Endometrial microvascular endothelial cells (primary cell): Measurements from ENCODE around the gene CCL13. TPM values are rescaled to one million over a fixed set of nuclear protein-coding genes. Genes with fewer than 3 reads are reported as not detected.

Source experiments
- in situ Hi-C: cut with HindIII; loops from 2 replicates; pipeline ENCODE4 v1.10.0; 2017; ENCODE audit warnings: low sequenced_read_pairs, low pct_unique_long_range_greater_than_20kb; ENCODE audit errors: inconsistent ontology term
- total RNA-seq: library from RNA; depleted of rRNA; stranded (reverse); fragments of >200 nt; gene quantifications from one replicate; pipeline ENCODE4 v1.2.3, GENCODE V29; 2015; ENCODE audit errors: inconsistent ontology term

The CCL13 gene
- total RNA-seq, 1 donor from 2014 or later = not detected

DNA sequence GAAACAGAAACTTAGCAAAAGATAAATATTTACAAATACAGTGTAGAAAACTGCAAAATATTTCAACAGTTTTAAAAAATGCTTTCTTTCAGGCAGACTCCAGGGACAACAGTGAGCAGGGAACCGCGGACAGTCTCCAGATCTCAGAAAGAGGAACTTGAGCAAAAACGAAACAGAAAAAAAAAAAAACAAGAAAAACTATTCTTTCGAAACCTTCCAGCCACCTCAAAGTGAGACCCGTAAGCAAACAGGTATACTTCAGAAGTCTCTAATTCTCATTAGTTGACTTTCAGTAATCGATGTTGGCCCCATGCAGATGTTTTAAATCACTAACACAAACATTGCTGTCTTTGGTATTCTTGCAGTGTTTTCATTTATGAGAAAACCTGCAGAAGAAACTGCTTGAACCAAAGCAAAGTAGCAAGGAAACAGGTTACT, 22.4 kb downstream of the CCL13 start:
- in situ Hi-C loops = no loop called here

DNA sequence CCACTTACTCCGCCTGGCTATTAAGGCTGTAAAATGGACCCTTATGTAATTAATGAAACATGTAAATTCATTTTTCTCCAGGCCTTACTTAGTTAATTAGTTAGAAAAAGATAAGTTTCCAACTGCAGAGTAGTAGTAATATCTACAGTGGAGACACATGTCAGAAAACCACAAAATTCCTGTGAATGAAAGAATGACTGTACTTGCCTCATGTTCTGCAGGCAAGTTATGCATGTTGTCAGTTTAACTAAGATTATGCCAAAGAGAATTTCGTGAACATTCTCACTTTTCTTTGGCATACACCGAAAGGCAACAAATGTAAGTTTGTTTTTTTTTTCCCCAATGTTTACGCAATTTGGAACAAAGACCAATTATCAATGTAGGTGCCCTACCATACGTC, 23.6 kb downstream of the CCL13 start:
- in situ Hi-C loops = no loop called here

DNA sequence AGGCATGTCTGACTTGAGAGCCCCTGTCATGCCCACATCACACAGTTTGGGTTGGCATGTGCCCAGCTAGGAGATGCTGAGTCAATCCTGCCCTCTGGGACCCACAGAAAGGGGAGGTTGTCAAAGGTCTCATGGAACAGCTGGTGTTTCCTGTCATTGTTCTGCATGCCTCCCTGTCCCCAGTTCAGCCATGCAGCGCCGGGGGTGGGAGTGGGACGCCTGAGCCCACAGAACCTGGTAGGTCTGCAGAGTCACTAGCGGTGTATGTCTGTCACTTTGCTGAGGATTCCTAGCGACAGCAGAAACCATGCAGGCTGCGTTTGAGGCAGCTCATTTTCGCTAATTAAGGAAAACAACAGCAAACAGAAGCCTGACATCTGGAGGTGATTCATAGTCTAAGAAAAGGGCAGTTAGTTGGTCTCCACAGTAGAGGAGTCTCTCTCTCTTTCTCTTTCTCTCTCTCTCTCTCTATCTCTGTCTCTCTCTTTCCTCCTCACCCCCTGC, 26.4 kb downstream of the CCL13 start:
- in situ Hi-C loops = no loop called here

DNA sequence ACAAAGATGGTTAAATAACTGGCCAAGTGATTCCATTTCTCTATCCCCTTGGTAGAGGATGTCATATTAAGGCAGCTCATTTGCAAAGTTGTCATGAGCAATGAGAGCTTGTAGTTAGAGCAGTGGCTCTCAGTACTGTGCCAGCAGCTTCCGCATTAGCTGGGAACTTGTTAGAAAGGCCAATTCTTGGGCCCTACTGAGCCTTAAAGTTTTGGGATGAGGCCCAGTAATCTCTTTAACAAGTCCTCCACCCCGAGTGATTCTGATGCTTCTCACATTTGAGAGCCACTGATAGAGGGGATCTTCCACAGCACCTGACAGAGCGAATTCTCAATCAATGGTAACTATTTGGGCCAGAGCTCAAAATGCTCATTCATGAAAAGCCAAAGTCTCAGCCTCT, 26.9 kb downstream of the CCL13 start:
- in situ Hi-C loops = no loop called here

DNA sequence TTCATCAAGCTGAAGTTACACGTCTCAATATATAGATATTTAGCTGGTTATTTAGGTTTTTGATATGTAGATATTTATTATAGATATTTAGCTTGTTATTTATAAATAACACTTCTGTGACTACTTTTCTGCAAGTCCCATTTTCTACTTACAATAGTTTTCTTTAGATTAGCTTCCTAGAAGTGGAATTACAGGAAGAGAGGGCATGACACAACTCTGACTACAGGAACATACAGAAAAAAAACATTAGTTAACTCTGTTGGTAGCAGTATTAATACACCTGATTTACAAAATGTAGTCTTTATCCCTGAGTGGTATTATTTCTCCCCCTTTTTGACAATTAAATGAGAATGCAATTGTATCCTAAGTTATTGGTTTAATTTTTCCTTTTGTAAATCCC, 28.0 kb downstream of the CCL13 start:
- in situ Hi-C loops = no loop called here

DNA sequence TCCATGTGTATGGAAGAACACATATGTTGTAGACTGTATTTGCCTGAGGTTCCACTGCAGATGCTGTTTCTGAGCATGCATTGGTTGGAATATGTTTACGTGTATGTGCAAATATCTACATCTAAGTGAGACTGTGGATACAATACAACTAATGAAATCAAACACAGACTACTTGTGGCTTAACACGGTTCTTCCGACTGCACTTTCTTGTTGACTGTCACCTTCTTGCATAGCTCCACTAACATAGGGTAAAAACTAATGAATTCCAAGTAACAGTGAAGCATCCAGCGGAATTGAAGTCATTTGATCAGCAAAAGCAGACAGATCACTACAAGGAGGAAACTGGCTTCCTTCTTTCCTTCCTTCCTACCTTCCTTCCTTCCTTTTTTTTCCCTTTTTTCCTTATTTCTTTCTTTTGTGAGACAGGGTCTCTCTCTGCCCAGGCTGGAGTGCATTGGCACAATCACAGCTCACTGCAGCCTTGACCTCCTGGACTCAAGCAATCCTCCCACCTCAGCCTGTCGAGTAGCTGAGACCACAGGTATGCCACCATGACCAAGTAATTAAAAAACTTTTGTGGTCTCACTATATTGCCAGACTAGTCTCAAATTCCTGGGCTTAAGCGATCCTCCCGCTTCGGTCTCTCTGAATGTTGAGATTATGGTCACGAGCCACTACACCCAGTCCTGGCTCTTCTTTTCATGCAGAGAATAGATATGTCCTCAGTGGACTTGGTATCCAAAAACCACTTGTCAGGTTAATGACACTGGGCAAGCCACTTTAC, 28.7 kb downstream of the CCL13 start:
- in situ Hi-C loops = no loop called here

DNA sequence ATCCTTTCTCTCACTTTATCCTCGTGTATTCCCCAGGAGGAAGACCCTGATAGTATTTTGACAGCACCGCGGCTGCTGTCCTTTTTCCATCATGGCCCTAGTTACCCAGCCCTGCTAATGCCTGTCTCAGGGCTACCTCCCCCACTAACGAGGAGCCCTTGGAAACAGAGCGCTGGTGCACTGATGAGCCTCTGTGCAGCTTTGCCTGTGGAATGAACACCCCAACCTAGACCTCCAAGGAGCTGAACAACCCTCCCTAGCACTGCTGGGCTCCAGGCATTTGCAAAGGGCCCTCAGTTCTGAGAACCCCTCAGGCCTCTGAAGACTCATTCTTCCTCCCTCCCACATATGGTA, 30.0 kb downstream of the CCL13 start:
- in situ Hi-C loops = no loop called here

DNA sequence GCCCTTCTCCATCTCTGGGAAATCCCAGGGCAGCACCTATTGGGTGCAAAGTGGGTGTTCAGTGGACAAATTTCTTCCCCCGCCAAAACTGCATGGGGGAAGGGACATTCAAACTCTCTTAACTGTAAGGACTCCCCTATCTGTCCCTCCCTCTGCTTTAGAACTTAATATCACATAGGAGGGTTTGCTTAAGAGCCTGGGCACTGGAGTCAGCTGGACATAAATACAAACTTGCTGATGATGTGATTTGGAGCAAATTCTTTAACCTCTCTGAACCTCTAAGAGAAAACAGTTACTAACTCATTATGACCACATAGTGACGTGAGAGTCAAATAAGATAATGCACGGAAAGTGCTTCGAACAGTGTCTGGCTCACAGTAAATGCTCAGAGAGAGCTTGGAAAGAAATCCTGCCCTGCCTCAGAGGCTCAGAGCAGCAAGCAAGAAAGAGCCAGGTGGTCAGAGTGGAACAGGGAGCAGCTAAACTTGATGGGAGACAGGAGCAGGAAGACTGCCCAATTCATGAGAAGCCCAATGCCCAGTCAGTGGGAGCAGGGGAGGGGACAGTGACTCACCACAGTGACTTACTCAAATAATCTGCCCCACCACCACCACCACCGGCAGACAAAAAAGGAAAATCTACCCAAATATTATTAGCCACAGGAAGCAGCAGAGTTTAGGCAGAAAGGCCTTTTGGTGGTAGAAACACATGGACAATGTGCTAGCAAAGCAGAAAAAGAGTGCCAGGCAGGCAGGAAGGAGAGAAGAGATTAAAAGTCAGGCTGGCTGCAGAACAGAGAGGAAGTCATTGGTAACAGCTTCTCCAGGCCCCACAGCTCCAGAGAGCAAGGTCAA, 30.6 kb downstream of the CCL13 start:
- in situ Hi-C loops = no loop called here

DNA sequence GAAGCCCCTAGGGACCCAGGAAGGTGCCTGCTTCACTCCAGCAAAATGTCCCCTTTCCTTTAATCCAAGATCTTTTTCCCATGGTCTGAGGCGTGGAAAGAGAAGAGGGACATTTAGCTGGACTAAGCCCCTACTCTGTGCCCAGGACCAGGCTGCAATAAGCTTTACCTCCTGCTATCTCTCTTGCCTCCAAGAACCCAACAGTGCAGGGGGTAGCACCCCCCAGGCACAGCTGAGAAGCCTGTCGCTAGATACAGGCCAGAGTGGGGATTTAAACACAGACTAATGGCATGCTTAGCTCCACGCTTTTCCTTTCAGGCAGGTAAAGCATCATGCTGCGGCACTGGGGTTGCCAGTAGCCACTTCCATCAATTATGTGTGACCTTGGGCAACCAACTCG, 31.3 kb downstream of the CCL13 start:
- in situ Hi-C loops = no loop called here

DNA sequence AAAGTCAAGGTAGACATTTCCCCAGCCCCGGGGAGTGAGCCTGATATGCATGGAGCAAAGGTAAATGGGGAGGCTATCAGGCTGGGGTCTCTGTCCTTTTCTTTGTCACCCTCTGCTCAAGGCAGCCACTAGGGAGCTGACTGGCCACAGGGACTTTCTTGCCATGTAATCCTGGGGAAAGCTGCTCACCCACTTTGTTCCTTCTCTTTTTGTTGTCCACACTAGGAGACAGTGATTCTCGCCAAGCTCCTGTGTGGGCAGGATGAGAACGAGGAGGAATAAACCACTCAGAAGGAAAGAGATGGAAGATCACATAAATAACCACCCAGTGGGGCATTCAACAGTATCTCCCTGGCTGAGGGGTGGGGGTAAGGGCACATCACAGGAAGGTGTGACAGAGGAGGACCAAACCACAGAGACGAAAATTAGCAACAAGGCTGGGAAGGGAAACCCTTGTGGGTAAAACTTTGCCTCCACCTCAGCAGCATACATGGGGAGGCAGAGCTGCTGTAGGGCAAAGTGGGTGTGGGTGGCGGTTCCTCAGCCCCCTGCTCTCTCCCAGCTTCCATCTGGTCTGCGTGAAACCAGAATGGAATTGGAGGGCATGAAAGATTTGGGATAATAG, 33.0 kb downstream of the CCL13 start:
- in situ Hi-C loops = no loop called here

DNA sequence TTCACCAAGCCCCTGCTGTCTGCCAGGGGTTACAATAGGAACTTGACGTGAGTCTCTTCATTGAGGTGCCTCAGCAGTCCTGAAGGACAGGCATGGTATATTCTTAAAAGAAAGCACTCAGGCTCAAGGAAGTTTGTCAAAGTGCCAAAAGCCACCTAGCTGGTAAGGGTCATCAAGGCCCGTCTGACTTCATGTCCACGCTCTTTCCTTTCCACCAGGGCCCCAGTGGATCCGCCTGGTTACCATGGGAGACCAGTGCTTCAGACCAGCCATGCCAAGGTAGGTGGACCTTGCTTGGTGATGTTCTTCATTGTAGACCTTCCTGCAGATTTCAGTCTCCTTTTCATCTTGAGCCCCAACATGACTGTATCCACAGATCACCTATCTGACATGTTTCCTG, 34.4 kb downstream of the CCL13 start:
- in situ Hi-C loops = no loop called here

DNA sequence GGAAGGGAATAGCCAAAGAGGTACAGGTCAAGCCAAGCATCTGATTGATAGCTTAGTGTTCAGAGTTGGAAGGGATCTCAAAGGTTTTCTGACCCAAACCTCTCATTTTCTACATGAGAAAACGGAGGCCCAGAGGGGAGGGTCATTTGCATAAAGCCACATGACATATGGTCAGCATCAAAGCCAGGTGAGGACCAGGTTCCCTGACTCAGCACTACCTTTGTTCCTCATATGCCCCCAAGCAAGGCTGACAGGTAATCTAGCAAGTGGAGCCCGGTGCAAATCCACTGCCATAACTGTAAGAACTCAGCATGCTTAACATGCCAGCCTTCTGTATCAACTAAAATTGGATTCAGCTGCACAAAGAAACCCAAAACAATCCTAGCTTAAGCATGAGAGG, 35.0 kb downstream of the CCL13 start:
- in situ Hi-C loops = no loop called here

DNA sequence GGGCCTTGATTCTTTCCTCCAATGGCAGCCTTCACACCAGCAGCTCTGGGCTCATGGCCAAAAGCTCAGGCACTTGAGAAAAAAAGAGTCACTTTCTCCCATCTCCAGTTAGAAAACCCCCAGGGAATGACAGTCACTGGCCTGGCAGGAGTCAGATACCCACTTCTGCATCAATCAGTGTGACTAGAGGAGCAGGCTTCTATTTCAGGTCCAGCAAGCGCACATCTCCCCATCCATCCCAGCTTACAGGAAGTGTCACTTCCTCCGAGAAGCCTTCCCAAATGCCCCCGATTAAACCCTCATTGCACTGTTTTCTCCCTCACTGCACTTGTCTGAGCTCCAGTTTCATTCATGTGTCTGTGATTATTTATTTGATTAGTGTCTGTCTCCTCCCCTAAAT, 37.1 kb downstream of the CCL13 start:
- in situ Hi-C loops = no loop called here

DNA sequence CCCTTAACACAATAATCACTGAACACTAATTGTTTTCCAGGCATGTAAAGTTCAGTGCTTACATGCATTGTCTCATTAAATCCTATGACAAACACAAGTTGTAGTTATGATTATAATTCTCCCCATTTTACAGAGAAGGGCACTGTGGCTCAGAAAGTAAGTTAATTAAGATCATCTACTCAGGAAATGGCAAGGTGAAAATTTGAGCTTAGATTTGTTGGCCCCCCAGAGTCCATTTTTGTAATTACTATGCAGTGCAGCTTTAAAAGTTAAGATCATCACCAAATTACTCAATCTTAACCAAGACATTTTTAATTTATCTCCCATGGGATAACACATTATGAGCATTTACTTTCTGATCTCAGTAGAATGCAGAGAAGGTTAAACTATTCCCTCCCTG, 41.0 kb downstream of the CCL13 start:
- in situ Hi-C loops = no loop called here

DNA sequence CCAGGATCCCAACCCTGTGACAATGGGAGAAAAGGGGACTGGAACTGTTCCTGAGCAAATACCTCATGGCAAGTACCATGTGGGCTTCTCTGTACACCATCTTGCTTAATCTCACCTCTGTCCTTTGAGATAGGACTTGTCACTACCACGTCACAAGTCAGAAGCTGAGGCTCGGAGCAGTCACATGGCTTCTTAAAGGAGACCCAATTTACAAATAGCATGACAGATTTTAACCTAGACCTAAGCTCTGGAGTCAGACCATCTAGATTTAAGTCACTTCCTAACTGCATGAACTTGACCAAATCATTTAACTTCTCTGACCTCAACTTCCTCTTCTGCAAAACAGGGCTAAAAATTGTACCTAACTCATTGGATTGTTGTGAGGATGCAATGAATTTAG, 42.7 kb downstream of the CCL13 start:
- in situ Hi-C loops = no loop called here

DNA sequence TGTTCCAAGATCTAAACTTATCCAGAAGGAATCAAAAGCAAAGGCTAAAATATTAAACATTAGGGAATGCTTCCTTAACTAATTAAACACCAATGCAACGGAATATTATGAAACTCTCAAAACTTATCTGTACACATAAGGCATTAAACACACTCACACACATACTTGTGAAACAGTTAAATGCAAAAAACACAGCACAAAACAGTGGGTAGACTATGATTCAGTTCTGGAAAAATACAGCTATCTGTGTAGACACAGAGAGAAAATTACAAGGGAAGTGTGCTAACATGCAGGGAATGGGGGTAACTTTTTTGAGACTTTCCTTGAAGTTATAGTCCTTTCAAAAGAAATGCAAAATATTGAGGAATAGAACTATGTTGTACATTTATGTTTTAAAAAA, 43.4 kb downstream of the CCL13 start:
- in situ Hi-C loops = no loop called here

DNA sequence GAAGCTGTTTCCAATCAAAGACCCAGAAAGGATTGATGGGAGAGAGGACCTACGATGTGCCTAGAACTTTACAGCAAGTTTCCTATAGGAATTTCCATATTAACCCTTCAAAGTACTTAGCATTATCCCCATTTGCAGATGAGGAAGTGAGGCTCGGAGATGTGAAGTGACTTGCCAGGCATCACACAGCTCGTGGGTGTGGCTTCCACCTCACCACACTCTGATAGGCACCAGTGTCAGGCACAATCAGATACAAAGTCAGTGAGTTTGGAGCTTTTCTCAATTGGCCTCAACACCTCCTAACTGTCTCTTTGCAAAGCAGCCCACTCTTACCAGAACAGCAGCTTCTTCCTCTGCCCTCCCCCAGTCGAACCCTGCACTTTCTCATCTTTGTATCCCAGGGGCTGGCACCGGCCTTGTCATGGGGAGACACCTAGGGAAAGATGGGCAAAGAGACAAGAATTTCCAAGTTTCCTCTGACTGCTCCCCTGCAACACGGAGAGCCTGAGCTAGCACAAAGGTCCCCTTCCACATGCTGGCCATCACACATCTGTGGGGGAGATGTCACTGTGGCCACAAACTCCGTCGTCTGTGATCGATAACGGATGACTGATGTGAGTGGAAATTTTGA, 44.1 kb downstream of the CCL13 start:
- in situ Hi-C loops = no loop called here

DNA sequence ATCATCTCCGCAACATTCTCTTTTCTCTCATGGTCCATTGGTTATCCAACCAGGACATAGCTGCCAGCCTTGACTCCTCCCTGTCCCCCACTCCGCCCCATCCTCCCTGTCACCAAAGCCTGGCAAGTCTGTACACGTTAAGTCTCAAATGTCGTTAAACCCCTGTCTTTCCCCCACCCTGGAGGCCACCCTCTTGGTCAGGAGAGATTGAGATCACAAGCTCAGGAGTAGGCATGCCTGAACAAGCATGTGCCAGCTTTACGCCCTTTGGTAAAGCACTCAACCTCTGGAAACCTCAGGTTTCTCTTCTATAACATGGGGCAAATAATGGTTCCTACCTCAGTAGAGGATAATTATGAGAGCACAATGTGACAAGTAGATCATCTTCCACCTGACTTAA, 44.9 kb downstream of the CCL13 start:
- in situ Hi-C loops = no loop called here

DNA sequence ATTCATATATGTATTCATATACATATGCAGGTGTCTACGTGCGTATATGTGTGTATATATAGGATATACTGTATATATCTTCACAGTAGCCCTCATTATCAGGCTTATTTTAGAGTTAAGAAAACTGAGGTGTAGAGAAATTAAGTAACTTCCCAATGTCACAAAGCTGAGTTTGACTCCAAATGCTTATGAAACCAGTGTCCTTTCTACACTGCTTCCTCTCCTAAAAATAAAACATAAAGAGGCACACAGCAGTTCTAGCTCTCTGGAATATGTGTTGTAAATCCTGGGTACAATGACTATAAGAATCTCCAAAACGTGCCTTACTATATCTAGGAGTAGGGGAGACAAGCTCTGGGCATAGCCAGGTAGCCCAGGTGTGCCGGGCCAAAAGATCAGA, 46.7 kb downstream of the CCL13 start:
- in situ Hi-C loops = no loop called here
